Measurements from ENCODE around the gene ATP8A2.
"Not testable (repeated sequence)": the region's sequence is repeated elsewhere in the genome, so short reads cannot be mapped to it uniquely, and the experiment has no call there.

ATP8A2 gene

DNA sequence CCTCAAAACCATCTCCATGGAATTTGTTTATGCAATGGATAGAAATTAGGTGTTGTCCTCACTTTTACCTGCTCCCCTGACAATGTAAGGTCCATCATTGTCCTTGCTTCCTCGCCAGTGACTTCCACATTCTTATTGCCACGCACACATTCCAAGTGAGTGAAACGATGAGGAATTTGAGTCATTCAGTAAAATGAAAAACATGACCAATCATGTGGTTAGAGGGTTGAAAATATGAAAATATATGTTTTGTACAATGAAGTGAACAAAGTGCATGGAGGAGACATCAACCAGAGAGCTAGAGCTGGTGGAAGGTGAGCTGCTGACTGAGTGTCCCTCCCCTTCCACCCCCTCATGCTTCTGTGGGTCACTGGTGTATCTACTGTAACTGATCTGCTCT lies 91.7 kb downstream of the ATP8A2 start:
- DNase-seq (ENCODE audit: low read depth) = no peak

DNA sequence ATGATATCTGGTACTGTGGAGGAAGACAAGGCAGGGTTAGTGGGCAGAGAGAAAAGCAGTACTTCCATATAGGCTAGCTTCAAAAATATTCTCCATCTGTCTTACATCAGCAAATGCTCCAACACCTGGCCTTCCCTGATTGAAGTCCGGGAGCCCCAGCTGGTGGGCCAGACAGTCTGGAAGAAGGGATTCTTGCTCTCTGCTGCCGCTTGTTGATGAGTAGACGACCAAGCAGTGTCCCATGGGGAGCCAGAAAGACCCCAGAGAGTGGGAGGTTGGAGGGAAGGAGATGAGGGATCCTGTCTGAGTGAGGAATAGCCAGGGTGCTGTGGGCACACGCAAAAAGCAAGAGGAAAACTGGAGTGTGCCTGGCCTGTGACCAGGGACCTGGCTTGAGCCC lies 95.1 kb downstream of the ATP8A2 start:
- no peak for DNase-seq (ENCODE audit: low read depth)

DNA sequence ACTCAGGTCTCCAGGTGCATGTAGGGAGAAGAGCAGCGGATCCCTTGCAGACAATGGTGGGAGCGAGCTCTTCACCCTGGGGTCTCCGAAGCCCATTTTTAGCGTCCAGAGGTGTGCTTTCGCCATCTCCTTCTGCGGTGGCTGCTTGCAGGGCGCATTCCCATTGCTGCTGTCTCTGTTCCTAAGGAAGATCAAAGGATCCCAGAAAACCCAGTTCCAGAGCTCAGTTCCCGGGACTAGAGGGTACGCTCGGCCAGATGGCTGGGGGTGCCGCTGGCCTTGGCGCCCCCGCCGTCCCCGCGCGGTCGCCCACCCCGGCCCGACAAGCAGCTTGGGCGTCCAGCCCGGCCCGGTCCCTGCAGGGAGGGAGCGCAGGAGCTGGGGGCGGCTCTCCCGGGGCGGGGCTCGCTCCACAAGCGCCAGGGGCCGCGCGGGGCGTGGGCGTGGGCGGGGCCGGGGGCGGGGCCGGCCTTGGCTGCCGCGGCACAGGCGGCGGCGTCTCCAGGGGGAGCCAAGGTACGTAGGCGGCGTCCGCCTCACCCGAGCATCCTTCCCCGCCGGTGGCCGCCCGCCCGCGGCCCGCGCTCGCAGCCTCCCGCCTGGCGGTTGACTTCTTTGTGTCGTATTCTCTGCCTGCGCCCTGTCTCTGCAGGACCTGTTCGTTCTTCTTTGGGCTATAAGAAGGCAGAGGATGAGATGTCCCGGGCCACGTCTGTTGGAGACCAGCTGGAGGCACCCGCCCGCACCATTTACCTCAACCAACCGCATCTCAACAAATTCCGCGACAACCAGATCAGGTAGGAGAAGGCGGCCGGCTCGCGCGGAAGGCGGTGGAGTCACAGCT lies 96.8 kb downstream of the ATP8A2 start:
- DNase-seq (ENCODE audit: low read depth) = no peak

DNA sequence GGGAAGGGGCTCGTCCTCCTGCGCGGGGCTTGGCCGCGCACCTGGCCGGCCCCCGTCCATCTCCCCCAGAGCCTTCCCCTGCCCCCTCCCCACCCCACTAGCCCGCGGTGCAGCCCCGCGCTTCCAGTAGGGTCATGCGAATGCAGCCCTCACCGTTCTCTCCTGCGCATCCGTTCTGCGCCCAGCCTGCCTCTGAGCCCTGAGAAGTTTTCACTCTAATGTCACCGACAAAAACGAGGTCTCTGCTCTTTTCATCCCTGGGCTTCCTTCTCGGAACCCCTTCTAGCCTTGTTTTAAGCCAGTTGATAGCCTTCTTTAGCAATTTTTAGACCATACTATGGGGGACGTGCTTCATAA lies 97.4 kb downstream of the ATP8A2 start:
- no peak for DNase-seq (ENCODE audit: low read depth)

DNA sequence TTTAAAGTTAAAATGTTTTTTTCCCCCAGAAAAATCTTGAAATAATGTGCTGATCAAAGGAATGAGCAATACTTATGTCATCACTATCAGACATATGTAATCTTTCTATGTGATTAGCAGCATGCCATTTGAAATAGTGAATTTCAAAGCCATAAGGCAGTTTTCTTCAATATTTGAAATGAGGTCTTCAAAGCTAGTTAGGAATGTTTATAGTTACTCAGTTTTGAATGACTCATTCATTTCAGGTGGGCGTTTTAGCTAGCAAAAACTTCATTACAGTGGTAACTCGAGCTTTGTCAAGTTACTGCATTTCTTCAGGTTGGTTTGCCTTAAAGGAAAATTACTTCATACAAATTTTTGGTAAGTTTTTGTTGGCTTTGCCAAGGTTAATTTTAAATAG lies 102.1 kb downstream of the ATP8A2 start:
- no peak for DNase-seq (ENCODE audit: low read depth)

DNA sequence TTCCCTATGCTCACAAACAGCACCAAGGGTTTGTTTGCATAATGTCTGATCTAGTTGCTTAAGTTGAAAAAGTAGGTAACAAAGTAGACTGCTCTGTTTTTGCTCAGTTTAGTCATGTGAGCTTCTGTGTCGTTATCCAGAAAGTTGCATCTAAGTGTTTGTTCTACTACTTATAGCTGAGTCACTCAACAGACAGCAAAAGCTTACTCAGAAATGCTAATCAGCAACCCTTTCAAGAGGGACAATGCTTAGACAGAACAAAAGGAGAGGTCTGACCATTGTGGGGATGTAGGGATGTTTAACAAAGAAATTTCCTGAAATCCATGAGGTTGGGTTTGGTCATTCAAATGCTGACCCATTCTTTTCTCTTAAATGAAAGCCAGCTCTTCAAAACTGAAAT lies 106.4 kb downstream of the ATP8A2 start:
- DNase-seq (ENCODE audit: low read depth) = no peak

DNA sequence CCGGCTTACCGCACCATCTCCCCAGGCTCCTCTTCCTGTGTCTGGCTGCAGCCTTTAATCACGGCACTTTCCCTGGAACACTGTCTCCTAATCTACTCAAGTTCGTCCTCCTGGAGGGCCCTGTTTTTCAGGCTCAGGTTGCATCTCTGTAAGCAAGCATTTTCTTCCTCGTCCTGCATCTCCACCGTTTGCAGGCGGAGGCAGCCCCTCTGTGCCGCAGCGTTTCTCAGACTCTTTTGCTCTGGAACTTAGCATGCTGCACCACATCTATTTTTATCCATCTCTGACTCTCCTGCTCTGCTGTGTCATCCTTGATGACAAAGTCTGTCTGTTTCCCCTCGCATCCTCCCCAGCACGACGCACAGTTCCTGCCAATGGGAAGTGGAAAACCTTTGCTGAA lies 117.5 kb downstream of the ATP8A2 start:
- no peak for DNase-seq (ENCODE audit: low read depth)

DNA sequence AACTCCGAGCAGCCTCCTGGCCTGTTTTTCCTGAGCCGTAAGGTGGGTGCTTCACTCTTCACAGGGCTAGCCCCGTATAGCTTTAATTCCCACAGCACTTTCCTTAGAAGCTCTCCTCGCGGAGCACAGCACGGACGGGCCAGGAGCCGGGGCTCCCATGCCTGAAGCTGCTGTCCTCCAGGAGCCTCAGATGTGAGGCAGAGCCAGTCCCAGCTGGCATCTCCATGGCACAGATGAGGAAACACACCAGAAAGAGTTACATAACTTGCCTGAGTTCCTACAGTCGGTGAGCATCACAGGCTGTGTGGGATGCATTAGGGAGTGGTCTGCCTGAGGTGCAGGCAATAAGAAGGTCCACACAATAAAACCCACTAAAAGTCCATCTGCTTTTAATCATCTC lies 118.5 kb downstream of the ATP8A2 start:
- no peak for DNase-seq (ENCODE audit: low read depth)

DNA sequence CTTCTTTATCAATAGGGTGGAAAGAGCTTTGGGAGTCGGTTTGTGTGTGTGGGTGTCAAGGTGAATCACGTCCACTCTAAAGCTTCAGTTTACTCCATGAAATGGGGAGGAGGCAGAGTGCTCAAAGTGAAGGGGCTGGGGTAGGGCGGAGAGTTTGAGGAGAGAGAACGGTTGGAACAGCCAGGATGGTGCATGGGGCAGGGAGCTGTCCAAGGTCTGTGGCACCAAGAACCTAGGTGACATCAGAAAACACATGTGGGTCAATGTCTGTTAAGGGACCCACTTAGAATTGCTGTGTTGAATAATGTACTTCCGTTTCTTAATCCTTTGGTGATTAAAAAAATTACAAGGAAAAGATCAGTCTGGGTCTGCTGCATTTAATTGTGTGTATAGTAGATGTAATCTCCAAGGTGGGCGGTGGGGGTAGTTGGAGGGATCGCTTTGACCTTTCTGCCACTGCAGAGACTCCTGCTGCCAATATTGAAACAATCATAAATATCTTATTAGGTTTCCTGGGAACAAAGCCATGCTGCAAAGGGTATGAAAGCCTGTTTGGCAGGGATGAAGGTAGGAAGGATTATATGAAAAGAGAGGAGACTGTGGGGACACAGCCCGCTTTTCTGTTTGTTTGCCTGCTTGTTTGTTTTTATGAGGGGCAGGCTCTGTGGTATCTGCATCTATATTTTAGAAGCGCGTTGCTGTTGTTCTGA lies 122.3 kb downstream of the ATP8A2 start:
- DNase-seq (ENCODE audit: low read depth) = no peak

DNA sequence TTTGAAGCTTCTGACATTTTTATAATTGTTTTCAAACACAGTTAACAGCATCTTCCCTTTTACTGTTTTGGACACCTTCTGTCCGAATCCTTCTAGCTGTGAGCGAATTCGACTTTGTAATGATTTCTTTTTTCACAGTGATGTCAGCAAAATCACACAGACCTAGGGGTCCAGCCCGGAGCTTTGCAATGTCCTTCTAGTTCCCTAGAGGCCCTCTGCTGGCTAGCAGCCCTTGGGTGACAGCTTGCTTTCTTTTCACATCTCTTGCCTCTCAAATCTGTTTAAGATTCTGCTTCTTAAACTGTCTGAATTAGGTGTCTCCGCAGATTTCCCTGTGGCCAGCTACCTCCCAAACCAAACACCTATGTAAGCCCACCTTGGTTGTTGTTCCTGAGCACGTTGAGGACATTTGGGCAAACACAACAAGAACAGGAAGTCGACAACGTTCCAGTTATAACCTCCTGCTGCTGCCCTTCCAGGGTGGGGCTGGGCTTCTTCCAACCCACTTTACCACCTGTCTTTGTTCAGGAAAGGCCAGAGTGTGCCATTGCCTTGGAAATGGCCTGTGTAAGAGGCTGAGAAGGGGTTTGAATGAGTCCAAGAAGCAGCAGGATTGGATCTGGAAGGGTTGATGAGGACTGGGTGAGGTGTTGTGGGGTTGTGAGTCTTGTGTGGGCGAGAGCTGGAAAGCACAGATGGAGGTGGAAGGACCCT lies 123.1 kb downstream of the ATP8A2 start:
- DNase-seq (ENCODE audit: low read depth) = no peak

DNA sequence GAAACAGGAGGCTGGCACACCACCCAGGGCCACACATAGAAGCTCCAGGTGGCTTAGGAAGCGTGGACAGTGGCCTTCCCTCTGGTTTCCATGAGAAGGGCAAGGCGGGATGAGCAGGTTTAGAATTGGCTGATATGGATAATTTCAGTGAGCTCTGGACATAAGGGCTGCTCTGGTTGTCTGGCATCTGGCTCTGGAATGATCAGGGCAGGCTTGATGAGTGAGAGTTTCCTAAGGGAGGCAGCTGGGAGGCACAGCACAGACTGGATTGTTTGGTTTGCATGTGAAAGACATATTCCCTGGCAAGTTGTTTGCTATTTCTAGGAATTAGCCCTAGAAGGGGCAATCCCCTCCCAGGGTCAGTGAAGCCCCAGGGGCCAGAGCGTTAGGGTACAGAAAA lies 129.5 kb downstream of the ATP8A2 start:
- no peak for DNase-seq (ENCODE audit: low read depth)

DNA sequence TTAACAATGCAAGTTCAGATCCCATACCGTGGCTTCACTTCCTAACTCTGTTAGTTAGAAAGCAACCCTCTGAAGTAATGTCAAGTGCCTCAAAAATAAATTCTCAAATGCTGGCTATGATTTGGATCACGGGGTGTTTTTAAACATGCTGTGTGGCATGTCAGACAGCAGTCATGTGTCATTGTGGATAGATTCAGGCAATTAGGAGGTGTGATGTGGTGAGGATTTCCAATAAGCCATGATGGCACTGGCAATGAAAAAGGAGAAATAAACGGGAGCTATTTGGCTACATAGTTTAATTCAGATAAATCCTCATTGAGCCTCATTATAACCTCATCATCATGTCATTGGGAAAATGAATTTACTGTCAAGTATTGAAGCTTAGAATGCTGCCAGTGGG lies 130.3 kb downstream of the ATP8A2 start:
- no peak for DNase-seq (ENCODE audit: low read depth)

DNA sequence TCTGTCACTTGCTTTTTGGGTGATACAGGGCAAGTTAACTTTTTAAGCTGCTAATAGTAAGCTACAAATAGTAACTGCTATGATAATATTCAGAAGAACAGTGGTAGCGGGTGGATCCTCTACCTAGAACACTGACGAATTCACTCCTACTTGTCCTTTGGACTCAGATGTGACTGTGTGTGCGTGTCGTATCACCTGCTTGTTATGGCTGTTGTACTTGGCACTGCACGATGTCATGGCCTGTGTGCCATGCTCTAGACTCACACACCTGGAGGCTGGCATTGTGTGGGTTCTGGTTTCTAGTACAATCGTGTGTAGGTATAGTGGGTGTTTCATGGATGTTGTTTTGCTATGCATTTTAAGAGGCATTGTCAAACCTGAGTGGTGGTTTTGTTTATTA lies 130.8 kb downstream of the ATP8A2 start:
- no peak for DNase-seq (ENCODE audit: low read depth)

DNA sequence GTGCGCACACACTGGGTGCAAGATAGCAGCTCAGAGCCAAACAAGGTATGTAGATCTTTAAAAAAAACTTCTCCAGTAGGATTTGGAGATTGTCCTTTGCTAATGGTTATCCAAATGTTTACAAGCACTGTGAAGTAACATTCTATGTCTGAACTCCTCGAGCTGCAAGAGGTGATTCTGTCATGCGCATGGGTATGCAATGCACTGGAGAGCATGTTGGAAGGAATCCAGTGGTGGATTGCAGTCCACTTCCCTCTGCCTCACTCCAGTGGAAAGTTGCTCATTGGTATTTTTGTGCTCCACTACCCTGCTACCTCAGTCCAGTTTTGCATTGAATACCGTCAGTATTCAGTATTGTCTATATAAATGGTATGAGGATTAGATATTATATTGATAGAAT lies 132.1 kb downstream of the ATP8A2 start:
- no peak for DNase-seq (ENCODE audit: low read depth)

DNA sequence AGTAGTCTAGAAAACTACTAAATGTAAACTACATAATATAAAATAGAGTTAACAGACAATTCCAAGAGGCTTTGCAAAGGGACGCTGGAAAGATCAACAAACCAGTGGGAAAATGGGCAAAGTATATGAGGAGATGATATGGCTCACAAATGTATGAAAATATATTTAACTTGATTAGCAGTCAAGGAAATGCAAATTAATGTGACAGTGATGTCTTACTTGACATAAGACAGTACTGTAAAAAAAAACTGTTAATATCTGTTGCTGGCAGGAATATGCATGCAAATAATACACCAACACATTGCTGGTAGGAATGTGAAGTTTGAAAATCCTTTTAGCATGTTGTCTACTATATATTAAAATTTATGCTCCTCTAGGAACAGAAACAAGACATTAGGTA lies 136.1 kb downstream of the ATP8A2 start:
- DNase-seq (ENCODE audit: low read depth) = no peak

DNA sequence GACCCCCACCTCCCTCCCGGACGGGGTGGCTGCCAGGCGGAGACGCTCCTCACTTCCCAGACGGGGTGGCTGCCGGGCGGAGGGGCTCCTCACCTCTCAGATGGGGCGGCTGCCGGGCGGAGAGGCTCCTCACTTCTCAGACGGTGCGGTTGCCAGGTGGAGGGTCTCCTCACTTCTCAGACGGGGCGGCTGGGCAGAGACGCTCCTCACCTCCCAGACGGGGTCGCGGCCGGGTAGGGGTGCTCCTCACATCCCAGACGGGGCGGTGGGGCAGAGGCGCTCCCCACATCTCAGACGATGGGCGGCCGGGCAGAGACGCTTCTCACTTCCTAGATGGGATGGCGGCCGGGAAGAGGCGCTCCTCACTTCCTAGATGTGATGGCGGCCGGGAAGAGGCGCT lies 141.3 kb downstream of the ATP8A2 start:
- DNase-seq (ENCODE audit: low read depth) = not testable (repeated sequence)

DNA sequence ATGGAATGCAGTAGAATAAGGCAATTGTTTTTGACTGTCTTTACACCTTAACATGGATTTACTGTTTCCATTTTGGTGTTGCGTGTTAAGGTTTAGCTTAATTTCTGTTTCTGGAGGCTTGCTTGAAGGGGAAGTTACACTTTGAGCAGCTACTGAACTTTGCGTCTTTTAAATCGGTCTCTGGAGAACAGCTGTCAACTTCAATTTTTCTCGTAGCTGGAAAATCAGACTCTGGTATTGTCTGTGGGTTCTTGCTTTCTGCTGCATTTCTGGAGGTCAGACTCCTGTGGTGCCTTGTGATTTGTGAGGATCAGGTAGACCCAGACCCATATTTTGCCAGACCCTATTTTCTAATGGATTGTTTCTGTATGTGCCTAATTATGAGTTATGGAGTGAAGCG lies 146.7 kb downstream of the ATP8A2 start:
- DNase-seq (ENCODE audit: low read depth) = no peak

DNA sequence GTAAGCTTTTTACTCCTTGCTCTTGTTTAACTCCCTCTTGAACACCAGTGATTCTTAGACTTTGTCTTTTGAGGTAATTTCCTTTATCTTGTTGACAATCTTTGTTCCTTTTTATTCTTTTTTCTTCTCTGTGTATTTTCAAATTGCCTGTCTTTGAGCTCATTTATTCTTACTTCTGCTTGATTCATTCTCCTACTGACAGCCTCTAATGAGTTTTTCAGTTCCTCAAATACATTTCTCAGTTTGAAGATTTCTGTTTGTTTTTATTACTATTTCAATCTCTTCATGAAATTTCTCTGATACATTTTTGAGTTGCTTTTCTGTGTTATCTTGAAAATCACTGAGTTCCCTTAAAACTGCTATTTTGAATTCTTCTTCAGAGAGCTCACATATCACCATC lies 154.1 kb downstream of the ATP8A2 start:
- DNase-seq (ENCODE audit: low read depth) = no peak

DNA sequence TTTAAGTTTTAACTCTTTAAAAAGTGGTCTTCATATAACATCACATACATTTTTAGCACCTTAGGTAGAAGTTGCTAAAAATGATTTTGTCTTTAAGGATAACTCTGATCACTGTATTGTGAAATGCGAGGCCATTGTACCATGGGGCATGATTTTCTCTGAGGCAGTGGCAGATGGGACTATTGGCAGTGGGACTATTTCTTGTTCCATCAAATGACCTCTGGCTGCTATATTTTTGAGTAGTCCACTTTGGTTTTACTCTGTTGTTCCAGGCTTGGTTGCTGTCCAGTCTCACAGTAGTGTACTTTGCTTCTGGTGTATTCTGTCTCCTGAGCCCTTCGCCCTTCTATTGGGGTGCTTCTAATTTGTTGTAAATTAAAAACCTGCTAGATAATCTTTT lies 156.5 kb downstream of the ATP8A2 start:
- no peak for DNase-seq (ENCODE audit: low read depth)

DNA sequence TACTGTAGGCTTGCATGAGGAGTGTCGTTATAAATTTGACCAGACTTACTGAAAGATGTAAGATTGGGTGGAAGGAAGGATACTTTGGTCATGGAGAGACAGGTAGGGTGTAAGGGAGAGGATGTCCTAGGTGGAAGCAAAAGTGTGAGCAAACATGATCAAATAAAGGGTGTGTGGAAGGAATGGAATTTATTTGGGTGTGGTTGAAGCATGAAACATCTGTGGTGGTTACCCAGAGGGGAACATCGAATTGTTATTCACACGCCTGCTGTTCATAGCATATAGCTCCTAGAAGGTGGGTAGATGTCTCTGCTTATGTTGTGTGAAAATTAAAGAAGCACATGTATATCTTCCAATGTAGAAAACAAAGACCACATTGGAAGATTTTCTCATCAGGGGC lies 157.7 kb downstream of the ATP8A2 start:
- no peak for DNase-seq (ENCODE audit: low read depth)

DNA sequence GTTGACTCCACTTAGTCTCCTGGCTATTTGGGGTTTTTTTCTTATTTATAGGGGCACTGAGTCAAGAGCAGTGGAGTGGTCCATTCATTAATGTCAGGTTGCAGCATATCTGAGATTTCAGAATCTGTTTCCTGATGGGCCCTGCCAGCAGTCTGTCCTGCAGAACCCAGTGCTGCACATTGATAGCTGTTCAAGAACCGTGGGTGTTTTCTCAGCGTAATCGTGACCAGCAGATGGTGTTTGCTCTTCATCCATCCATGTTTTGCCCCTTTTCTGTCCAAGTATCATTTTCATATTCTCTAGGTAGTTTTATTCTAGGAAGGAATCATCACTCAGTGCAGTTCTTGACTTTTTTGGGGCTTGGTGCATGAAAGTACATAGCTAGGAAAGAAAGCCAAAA lies 166.5 kb downstream of the ATP8A2 start:
- no peak for DNase-seq (ENCODE audit: low read depth)

DNA sequence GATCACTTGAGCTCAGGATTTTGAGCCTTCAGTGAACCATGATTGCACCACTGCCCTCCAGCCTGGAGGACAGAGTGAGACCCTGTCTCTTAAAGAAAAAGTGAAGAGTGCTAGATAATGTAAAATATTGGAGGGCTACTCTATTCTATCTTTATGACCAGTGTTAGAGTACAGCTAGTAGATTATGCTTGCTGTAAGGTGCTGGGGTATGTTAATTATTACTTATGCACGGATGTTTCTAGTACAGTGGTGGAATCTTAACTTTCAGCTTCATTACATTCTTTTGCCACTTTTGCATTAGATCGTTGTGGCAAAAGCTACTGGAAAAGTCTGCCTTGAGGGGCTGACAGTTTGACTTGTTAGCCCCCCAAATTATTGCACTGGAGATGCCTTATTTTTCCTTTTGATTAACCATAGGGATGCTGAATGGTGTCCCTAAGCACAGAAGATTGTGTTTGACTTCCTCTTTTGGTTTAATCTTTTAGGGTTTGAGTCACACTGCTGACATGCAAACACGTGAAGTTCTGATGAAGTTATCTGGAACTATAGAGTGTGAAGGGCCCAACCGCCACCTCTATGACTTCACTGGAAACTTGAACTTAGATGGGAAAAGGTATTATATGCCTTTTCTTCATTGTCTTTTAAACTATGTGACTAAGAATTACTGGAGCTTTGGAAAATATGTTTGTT lies 169.8 kb downstream of the ATP8A2 start:
- DNase-seq (ENCODE audit: low read depth) = no peak

DNA sequence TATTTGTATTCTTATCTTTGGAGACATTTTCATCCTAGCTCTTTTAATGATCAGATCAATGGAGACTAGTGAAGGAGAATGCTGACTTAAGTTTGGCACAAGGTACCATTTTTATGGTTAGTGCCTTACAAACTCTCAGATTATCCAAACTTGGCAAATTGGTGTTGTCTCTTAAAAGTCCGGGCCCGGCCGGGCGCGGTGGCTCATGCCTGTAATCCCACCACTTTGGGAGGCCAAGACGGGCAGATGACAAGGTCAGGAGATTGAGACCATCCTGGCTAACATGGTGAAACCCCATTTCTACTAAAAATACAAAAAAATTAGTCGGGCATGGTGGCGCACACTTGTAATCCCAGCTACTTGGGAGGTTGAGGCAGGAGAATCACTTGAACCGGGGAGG lies 177.2 kb downstream of the ATP8A2 start:
- DNase-seq (ENCODE audit: low read depth) = not testable (repeated sequence)
